HG02623 (cell line): ENCODE results near the gene RBBP8NL.
"Not testable (repeated sequence)": the region's sequence is repeated elsewhere in the genome, so short reads cannot be mapped to it uniquely, and the experiment has no call there.

Experiments
- ATAC-seq: cut with Tn5 transposase; IDR thresholded peaks from one replicate; pipeline ENCODE4 v1.9.1; 2021; ENCODE audit warnings: moderate library complexity; ENCODE audit not compliant: unreplicated experiment

The RBBP8NL gene

DNA sequence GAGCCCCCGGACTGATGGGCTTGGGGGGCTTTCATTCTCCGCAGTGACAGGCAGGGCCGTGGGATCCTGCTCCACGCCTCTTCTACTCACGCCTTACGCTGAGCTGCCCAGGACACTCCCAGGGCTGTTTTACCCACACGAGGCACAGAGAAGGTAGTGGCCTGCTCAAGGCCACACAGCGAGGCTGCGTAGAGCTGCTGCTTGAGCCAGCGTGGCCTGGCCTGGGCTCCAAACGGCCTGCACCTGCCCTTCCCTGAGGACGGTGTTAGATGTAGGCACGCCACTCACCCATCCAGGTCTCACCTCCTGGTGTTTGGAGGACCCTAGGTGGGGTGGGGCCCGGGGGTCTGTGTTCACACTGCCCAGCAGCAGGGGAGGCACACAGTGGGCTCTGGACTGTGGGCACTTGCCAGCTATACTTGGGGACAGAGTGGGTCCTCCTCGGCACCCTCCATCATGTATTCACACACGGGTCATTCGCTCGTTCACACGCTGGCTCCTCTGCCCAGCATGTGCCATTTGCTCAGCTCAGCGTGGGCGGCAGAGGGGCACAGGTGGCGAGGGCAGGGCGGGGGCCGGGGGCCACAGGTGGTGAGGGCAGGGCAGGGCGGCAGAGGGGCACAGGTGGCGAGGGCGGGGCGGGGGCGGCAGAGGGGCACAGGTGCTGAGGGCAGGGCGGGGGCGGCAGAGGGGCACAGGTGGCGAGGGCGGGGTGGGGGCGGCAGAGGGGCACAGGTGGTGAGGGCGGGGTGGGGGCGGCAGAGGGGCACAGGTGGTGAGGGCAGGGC is 18.4 kb upstream of the RBBP8NL start:
- ATAC-seq = no peak

DNA sequence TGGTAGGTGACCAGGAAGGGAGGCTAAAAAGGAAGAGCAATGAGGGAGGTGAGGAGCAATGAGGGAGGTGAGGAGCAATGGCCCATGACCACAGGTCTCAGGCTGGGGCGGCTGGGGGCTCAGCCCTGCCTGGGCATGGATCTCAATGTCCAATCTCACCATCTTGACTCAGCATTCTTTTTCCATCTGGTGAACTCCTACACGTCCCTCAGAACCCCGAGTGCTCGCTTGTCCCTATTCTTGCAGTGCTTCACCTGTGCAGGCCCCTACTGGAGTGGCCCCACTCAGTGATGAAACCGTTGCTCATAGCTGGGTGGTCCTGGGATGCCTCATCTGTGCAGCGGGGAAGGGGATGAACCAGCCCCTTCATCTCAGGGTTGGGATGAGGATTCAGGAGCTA is 16.9 kb upstream of the RBBP8NL start:
- no peak for ATAC-seq

DNA sequence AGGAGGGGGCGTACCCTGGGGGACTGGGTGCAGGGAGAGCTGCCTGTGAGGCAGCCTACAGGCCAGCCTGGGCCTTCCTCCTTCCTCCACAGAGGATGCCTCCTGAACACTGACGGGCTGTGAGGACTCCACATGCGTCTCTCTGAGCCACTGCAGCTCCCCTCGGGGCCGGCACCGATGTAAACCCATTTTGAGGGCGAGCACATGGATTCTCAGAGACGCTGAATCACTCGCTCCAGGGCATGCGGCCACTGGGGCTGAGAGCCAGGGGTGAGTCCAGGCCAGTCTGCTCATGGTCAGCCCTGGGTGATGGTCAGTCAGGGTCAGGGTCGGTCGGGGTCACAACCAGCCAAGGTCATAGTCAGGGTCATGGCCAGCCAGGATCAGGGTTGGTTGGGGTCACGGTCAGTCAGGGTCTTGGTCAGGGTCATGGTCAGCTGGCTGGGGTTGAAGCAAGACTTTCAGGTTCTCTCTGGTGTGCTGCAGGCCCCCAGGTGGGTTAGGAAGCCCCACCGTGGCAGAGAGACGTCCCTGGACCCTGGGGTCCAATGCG is 14.7 kb upstream of the RBBP8NL start:
- no peak for ATAC-seq

DNA sequence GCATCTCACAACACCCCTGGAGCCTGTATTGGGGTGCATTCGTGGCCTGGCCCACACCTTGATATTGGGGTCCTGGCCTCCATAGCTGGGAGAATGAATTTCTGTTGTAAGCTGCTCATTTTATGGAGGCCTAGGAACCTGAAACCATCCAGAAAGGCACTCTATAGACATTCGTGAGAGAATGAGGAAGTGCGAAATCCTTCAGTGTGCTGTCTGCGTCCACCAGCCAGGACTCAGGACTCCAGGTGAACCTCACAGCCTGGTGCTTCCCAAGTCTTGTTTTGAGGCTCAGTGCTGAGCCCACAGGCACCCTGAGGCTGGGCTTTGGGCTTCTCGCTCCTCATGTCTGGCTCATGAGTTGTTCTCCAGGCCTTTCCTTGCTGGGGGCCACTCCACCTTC is 11.9 kb upstream of the RBBP8NL start:
- ATAC-seq = no peak

DNA sequence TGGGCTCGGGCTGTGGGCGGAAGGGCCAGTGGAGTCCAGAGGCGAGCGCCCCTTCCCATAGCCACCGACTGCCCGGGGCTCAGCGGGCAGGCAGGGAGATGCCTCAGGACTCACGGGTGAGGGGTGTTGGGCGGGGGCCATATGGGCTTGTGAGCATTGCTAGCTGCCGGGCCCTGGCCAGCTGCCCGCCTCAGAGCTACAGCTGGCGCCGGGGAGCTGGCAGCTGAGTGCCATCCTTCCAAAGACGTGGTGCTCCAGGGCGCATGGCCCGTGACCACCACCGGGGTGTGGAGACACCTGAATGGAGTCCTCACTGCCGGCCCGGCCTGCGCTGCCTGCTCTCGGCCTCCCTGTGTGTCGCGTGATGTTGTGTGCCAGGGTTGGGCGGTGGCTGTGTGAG is 10.6 kb upstream of the RBBP8NL start:
- ATAC-seq = no peak

DNA sequence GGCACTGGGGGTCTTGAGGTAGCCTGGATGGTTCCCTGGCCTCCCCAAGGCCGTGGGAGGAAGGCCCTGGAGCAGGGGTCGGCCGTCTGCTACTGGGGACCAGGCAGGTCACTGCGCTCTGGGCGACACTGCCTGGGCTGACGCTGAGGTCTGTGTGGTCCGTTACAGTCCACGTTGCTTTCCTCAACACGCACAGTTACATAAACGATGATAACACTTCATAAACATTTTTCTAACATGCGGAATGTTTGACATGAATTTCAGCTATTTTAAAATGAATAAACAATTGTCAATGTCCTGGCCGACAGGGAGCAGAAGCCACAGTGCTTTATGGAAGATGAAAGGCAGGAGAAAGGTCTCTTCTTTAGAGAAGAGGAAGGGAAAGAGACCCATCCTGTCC is 10.2 kb upstream of the RBBP8NL start:
- no peak for ATAC-seq

DNA sequence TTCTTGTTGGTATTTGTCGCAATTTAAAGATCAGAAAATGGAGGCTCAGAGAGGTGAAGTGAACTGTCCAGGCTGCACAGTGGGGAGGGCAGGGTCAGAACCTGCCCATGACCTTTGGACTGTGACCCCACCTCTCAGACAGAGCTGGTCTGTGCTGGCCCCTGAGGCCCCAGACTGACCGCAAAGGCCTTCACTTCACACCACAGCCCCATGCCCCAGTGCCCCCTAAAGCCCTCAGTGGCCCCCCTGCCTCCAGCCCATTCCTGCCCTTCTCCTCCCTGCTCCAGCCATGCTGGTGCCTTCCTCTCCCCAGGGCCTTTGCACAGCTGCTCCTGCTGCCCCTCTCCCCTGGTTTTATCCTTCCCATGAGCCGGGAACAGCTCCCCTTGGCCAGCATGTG is 9.4 kb upstream of the RBBP8NL start:
- no peak for ATAC-seq

DNA sequence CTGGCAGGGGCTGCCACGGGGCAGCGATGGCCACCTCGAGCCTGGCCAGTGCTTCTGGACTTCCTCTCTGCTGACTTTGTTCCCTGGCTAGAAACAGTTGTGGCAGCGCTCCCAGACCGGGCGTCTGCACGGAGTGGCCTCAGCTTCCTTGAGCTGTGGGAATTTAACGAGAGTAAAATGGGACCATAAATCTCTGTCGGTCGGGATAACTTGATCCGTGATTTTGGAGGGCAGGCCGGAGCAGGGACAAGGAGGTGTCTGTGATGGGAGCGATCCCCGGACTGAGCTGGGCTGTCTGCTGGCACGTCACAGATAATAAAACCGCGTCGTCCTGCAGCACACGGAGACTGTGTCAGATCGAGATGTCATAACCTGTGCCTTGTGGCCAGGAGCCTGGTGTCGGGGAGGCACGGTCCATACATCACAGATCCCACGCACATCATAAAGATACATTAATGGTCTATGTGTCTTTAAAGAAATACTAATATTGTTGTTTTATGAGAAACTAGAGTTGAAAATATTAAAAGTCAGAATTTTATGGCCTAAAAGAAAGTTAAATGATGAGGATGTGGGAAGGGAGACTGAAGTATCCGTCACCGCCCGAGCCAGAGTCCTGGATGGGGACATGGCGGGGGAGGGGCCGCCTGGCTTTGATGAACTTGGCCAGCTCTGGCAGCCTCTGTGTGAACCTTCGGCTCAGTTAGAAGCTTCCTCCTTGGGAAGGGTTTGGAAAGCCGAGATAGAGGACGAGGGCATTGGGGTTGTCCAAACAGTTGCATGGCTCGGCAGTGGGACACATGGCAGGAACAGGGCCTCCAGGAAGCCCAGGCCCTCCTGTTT is 6.5 kb upstream of the RBBP8NL start:
- ATAC-seq = no peak

DNA sequence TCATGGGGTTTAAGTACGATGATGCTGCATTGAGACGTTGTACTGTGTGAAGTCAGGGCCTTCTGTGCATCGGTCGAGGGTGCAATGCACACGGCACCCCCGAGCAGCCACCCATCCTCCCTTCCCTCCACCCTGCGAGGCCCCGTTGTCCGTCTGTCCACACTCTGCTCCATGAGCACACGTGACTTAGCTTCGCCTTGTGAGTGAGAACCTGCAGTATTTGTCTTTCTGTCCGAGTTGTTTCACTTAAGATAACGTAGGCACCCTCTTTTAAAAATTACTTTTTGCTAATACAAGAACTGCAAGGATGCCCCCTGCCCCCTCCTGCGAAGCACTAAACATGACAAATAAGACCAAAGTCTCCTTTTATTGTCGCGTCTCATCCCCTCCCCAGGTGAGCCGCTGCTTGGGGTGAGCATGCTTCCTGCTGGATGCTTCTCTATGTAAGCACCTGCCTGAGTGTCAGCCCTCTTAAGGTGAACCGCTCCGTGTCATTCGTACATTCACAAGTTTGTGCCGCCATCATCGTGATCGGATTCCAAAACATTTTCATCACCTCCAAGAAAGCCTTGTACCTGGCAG is 3.6 kb upstream of the RBBP8NL start:
- ATAC-seq = no peak

DNA sequence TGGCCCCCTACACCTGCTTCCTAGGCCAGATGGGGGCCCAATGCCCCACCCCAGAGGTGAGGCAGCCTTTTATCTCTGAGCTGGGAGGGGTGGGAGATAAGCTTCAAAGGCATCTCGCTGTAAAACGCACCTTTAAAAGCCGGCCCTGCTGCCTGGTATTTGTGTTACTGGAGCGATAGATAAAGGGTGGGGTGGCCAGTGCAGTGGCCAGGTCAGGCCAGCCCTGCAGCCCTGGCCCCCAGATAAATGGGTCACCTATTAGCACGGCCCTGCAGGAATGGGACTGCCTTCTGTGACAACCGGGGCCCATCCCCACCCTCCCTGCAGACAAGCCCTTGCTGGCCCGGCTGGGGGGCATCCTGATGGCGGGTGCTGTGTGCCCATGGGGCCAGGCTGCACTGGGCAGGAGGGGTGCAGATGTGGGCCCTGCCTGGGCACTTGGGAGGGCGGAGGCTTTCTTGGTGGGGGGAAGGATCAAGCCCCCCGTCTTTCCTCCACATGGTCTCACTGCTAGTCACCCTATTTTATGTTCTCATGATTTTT is 3.0 kb upstream of the RBBP8NL start:
- ATAC-seq = no peak

DNA sequence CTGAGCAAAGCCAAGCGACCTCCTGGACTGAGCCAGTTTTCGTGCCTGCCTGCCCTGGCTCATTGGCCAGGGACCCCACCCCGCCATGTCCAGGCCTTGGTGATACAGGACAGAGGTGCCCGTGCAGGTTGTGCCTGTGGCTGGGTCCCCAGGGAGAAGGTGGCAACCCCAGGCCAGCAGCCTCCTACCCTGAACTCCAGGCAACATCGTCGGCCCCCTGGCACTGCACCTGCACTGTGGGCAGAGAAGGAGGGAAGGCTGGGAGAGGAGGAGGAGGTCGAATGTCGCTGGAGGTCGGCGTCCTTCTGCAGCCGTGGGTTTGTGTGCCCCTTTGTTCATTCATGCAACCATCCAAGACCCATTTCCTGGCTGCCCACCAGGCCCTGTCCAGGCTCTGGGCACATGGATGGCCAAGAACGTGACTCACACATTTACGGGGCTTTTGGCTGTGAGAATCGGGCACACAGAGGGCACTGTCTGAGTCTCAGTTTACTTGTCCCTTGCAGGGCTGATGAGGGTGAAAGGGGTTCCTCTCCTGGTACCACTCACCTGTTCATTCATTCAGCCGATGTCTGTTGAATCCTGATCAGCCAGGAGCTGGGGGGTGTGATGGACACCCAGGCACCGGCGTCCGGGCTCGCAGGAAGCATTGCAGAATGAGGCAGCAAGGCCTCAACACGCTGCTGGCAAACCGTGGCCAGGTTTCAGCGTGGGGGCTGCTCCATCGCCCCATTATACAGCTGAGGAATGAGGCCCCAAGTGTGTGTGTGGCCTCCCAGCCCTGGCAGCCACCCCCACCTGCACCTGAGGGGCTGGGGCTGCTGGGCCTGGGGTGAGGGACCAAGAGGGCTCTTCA is 2.3 kb upstream of the RBBP8NL start:
- ATAC-seq = no peak

DNA sequence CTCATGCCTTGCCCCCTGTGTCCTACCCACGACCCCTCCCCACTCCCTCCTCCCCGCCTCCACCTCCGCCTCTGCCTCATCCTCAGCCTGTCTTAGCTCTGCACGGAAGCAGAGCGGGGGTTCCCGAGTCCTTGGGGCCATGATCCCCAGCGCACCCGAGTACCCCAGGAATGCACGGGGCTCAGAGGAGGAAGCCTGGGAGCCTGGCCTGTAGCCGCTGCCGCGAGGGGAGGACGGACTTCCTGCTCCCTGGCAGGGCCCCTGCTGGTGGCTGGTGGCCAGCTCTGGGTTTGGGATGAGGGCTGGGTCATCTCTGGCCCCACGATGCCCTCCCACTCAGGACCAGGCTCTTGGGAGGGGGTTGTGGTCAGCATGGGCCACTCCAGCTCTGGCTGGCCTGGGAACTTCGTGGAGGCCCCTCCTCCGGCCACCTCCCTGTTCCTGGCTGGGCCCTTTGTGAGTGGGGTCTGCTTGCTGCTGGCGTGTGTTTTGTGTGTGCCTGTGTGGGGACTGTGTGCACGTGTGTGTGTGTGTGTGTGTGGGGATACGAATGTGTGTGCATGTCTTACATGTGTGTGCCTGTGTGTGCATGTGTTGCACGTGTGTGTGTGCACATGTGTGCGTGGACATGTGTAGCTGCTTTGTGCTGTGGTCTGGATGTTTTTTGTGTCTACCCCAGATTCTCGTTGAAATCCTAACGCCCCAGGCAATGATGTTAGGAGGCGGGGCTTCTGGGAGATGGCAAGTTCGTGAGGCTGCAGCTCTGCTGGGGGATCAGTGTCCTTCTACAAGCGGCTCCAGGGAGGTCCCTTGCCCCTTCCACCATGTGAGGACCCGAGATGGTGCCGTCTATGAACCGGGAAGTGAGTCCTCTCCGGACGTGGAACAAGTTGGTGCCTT is 1.3 kb upstream of the RBBP8NL start:
- no peak for ATAC-seq

DNA sequence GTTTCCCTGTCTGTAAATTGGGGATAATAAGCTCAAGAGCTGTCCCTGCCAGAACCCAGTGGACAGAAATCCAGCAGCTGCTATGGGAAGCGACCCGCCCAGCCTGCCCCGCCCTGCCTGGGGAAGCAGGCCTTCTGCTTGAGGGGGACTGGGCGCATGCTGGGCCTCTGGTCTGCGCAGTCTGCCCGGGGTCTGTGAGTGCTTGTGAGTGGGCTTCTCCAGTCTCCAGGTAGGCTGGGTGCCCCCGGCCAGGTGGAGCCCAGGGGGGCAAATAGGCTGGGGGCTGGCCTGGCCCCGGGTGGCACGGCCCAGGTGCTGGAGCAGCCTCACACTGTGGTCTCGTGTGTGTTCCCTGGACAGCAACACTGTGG is 648 bp upstream of the RBBP8NL start:
- no peak for ATAC-seq

DNA sequence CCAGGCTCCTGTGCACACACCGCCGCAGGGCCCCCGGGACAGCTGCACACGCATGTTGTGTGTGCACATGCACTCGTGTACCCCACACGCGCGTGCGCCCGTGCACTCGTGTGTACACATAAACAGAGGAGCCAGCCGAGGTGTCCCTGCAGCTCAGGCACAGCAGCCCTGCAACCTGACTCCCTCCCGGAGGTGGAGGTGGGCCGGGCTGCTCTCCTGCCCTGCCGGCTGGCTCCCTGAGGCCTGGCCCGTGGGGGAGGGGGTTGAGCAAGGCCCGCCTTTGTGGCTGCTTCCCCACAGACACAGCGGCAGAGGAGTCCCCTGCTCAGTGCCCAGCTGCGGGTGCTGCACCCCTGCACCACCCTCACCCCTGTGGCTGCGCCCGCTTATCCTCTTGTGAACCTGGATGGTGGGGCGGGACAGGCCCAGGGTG is 624 bp downstream of the RBBP8NL start:
- no peak for ATAC-seq

DNA sequence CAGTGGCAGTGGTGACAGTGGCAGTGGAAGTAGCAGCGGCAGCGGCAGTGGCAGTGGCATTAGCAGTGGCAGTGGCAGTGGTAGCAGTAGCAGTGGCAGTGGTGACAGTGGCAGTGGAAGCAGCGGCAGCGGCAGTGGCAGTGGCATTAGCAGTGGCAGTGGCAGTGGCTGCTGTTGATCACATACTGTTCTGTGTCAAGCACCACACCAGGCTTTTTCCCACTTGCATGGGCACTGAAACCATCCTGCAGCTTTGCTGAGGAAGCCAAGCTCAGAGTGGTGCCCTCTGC is 1.3 kb downstream of the RBBP8NL start:
- ATAC-seq = not testable (repeated sequence)

DNA sequence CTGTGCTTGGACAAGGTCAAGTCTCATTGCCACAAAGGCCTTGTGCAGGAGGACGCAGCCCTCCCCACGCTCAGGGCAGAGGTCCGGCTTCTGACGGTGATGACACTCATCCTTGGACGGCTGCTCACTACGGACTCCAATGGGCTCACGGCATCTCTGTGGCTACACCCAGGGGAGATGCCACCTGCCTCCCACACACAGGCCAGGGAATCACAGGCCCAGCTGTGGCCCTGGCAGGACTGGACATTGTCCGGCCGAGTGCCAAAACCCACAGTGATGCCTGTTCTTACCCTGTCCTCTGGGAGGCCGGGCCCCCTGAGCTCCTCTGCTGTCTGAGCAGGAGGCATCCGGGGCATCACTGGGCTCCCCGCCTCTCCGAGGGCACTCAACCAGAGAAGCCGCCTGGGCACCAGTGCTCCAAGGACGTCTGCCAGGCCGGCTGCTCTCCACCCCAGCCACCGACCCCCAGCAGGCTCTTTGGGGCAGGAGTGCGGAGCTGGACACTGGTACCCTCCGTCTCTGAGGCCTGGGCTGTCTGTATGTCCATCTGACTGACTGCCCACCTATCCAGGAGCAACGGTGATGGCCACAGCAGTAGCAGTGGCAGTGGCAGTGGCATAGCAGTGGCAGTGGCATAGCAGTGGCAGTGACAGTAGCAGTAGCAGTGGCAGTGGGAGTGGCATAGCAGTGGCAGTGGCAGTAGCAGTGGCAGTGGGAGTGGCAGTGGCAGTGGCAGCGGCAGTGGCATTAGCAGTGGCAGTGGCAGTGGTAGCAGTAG is 1.9 kb downstream of the RBBP8NL start:
- ATAC-seq = no peak

DNA sequence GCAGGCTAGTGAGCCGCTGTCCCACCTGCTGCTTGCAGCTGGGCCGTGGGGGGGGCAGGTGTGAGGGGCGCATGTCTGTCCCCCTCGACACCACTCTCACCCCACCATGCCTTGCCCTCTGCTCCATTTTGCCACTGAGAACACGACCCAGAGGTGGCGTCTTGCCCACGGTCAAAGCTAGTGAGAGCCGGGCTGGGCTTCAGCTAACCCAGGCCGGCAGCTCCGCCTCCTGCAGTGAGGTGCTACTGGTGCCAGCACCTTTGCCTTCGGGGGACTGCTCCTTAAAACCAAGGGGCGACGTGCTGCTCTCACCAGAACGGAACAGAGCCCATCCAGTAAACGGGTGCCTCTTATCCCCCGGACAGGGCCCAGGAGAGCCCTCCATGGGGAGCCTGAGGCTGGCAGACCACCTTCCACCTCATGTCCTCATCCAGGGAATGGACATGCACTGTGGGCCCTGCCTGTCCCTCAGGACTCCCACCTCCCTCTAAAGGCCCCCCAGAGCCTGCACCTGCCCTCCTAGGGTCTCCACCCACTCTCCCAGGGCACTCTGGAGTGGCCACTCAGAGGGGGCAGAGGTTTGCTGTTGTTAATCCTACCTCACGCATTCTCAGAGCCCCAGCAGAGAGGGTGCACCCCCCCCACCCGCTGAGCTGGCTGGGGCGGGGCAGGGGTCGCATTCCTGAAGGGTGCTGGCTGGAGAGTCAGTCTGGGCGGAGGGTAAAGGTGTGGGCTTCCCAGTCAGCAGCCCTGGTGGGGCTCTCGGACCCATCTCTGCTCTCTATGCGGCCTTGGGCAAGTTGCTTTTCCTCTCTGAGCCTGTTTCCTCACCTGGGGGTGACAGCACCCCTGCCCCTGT is 2.9 kb downstream of the RBBP8NL start:
- ATAC-seq = no peak

DNA sequence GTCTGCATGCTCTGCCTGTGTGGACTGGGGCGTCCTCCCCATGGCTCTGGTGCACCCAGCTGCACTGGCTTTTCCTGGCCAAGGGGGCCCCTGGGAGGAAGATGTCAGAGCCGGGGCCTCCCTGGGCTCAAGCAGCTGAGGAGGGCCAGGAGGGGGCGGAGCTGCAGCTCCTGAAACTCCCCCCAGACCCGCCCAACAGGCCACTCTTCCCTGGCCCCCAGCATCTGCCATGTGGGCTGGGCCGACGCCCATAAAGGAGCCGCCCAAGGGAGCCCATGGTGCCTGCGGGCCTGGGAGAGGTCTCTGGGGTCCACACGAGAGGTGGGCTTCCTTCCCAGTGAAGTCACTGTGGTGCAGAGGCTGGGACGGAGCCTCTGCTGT is 4.0 kb downstream of the RBBP8NL start:
- no peak for ATAC-seq
